GM23248 (cell line): ENCODE results near the gene GPRIN1.

Experiments used
- EZH2 ChIP-seq: fragments of 200-600 bp; sonication (generic); IDR thresholded peaks from 2 replicates; pipeline ENCODE4 v1.6.1; 2018; ENCODE audit warnings: antibody characterized with exemption, mild to moderate bottlenecking; ENCODE audit not compliant: insufficient read depth, poor library complexity, severe bottlenecking
- EZH2phosphoT487 ChIP-seq: fragments of 200-600 bp; sonication (generic); IDR thresholded peaks from 2 replicates; pipeline ENCODE4 v1.6.1; 2018; ENCODE audit warnings: antibody characterized with exemption, moderate library complexity, mild to moderate bottlenecking, low read depth; ENCODE audit not compliant: insufficient read depth

- TF ChIP-seq EZH2phosphoT487, result no peak
- TF ChIP-seq EZH2, result no peak
Measured at GRCh38 chr5:176549871-176550270, 60.1 kb downstream of the GPRIN1 start.
